ENCODE results near the gene UBR4.

The UBR4 gene

DNA sequence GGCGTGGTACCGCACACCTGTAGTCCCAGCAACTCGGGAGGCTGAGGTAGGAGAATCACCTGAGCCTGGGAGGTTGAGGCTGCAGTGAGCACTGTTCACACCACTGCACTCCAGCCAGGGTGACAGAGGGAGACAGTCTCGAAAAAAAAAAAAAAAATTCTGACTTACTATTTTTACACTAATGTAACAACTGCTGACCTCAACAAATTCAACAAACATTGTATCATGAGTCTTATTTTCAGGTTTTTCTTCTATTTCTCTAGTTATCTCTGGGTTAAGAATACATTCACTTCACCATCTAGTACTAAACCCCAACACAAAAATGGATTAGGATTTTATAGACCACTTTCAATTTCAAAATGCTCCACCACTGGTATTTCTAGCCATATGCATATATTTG is 72.9 kb downstream of the UBR4 start:
- TF ChIP-seq, protein P1, sequence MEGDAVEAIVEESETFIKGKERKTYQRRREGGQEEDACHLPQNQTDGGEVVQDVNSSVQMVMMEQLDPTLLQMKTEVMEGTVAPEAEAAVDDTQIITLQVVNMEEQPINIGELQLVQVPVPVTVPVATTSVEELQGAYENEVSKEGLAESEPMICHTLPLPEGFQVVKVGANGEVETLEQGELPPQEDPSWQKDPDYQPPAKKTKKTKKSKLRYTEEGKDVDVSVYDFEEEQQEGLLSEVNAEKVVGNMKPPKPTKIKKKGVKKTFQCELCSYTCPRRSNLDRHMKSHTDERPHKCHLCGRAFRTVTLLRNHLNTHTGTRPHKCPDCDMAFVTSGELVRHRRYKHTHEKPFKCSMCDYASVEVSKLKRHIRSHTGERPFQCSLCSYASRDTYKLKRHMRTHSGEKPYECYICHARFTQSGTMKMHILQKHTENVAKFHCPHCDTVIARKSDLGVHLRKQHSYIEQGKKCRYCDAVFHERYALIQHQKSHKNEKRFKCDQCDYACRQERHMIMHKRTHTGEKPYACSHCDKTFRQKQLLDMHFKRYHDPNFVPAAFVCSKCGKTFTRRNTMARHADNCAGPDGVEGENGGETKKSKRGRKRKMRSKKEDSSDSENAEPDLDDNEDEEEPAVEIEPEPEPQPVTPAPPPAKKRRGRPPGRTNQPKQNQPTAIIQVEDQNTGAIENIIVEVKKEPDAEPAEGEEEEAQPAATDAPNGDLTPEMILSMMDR (IDR thresholded peaks at IDR 0.05; ENCODE audit: low read depth, low read length): no peak
- no peak overlapping the region for H3K4me3 ChIP-seq (replicated peaks in 1 of 2; ENCODE audit: low read depth in 2 of 2, low read length in 2 of 2)
- DNase-seq (ENCODE audit: low read depth in 2 of 2): no peak

DNA sequence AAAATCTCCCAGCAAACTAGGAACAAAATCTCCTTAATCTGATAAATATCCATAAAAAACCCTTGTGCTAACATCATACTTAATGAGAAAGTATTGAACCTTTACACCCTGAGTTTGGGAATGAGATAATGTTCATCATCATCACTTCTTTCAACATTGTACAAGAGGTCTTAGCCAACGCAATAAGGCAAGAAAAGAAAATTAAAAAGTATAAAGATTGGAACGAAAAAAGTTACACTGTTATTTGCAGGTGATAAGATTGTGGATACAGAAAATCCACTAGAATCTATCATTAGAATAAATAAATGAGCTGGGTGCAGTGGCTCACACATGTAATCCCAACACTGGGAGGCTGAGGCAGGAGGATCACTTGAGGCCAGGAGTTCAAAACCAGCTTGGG is 76.7 kb downstream of the UBR4 start:
- no peak for DNase-seq (ENCODE audit: low read depth in 2 of 2)
- TF ChIP-seq, protein P1 (IDR thresholded peaks at IDR 0.05; ENCODE audit: low read depth, low read length): no peak
- no peak overlapping the region for H3K4me3 ChIP-seq (replicated peaks in 1 of 2; ENCODE audit: low read depth in 2 of 2, low read length in 2 of 2)

DNA sequence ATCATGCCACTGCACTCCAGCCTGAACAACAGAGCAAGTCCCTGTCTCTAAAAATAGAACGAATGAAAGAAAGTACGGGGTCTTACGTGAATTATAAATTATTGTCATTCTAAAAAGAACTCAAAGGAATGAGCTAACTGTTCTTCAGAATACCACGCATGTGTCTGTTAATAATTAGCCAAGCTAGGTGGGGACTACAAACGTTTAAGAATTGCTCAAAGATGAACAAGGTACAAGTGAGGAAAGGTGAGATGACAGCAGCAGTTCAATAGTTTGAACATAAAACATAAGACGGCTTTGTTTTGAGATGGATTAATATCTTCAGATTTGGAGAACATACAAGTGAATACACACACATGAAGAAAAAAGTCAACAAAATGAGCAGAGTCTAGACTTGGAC is 79.6 kb downstream of the UBR4 start:
- DNase-seq (ENCODE audit: low read depth in 2 of 2): no peak
- H3K4me3 ChIP-seq (replicated peaks in 1 of 2; ENCODE audit: low read depth in 2 of 2, low read length in 2 of 2): no peak overlapping the region
- TF ChIP-seq, protein P1 (IDR thresholded peaks at IDR 0.05; ENCODE audit: low read depth, low read length): no peak

DNA sequence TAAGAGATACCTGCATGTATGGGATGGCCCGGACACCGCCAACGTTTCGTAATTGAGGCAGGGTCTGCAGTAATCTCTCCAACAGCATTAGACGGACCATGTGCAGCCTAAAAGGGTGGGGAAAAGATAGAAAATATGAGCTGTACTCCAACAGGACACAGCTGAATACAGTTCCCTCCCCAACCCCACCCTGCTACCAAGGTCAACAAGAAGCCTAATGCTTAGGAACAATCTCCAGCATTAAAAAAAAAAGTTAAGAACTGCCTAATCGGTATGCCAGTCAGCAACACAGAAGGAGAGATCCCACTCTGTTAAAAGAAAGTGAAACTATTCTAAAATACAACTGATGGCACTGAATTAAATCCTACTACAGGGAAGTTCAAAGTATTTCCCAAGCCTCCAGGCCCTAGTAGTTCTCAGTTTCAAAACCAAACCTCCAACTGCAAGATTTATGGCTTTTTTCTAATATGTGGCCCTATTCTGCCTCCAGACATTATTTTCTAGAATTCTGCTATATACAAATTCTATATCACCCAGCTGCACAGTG is 81.0 kb downstream of the UBR4 start:
- TF ChIP-seq, protein P1 (IDR thresholded peaks at IDR 0.05; ENCODE audit: low read depth, low read length): no peak
- no peak overlapping the region for H3K4me3 ChIP-seq (replicated peaks in 1 of 2; ENCODE audit: low read depth in 2 of 2, low read length in 2 of 2)
- no peak for DNase-seq (ENCODE audit: low read depth in 2 of 2)

DNA sequence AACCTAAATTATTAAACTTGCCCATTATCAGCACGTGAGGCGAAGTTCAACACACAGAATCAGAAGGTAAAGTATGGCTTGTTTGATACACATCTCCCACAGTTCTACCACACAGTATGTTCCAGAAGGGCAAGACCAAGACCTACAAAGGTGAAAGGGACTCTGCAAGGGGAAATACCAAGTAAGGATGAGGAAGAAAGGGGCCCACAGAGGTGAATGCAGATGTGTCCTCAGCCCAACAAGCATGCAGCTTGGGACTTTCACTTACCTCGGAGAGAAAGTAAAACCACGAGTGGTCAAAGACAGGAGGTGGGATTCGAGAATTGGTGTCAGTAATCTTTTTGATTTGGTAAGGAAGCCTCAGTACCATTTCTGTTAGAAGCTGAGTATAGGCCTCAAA is 85.8 kb downstream of the UBR4 start:
- H3K4me3 ChIP-seq (replicated peaks in 1 of 2; ENCODE audit: low read depth in 2 of 2, low read length in 2 of 2): no peak overlapping the region
- no peak for DNase-seq (ENCODE audit: low read depth in 2 of 2)
- TF ChIP-seq, protein P1 (IDR thresholded peaks at IDR 0.05; ENCODE audit: low read depth, low read length): no peak

DNA sequence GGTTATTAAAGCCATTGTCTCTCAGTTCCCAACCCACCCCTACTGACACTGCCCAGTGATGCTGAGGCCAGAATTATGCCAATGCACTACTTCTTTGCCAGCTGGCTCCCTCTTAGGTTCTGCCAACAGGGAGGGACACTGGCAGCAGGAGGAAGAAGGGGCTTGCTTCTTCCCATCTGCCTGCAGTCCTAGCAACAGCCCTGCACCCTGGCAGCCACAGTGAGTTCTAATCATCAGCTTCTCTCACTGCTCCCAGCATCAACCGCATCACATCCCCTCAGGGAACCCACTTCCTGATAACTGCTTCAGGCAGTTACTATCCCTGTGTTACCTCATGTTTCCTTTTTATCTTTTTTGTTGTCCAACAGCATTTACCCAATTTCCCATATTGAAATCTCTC is 86.2 kb downstream of the UBR4 start:
- TF ChIP-seq, protein P1 (IDR thresholded peaks at IDR 0.05; ENCODE audit: low read depth, low read length): no peak
- DNase-seq (ENCODE audit: low read depth in 2 of 2): peak in 1 of 2 donors; percentile 41
- H3K4me3 ChIP-seq (replicated peaks in 1 of 2; ENCODE audit: low read depth in 2 of 2, low read length in 2 of 2): no peak overlapping the region

DNA sequence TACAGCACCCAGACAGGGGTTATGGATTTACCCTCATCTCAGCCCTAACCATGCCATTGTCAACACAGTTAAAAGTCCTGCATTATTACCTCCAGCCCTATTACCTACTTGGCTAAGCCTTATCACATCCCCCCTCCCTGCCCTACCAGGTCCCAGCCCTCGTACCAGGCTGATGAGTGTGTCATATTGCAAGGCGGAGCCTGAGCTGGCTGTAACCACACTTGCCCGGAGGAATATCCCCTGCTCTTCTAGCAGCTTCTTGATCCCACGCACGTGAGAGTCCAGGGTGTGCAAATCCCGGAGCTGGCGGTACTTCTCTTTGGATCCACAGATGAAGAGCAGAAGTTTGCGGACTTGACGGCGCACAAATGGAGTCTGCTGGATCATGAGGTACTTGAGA is 87.4 kb downstream of the UBR4 start:
- TF ChIP-seq, protein P1 (IDR thresholded peaks at IDR 0.05; ENCODE audit: low read depth, low read length): no peak
- peak; percentile 7 to 24 for DNase-seq (ENCODE audit: low read depth in 2 of 2)
- no peak overlapping the region for H3K4me3 ChIP-seq (replicated peaks in 1 of 2; ENCODE audit: low read depth in 2 of 2, low read length in 2 of 2)

Measured in cardiac fibroblast (primary cell).